M059J (cell line): Measurements from ENCODE around the gene MED26. TPM values are rescaled to one million over a fixed set of nuclear protein-coding genes. Genes with fewer than 3 reads are reported as not detected.
A peak's percentile ranks its signal among the peaks of the same experiment; 100 is the strongest.

Experiments
- DNase-seq: peaks from one replicate; pipeline ENCODE4 v3.0.0-alpha.2; 2012; ENCODE audit warnings: low read depth
- total RNA-seq: library from RNA; depleted of rRNA; stranded (reverse); fragments of >200 nt; shearing (Covaris generic); gene quantifications from 2 replicates; pipeline ENCODE4 v1.2.3, GENCODE V29; 2014

Gene MED26
- total RNA-seq, 1 experiment from 2014 or later, result 9.2 TPM

DNA sequence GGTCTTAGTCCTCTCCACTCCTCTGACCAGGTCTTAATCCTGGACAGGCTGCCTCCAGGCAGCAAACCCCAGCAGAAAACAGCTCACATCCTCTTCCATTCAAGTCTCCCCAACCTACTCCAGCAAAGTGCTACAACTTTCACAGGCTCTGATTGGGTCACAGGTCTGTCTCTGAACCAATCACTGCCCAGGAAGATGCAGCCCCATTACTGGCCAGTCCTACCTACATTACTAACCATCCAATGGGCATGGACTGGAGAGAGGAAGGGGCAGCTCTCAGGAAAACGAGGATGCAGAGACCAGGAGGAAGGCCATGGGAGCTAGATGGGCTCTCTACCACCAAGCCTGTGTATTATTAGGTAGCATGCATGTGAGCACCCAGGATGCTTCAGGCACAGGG is 12.2 kb downstream of the MED26 start:
- DNase-seq, result no peak

DNA sequence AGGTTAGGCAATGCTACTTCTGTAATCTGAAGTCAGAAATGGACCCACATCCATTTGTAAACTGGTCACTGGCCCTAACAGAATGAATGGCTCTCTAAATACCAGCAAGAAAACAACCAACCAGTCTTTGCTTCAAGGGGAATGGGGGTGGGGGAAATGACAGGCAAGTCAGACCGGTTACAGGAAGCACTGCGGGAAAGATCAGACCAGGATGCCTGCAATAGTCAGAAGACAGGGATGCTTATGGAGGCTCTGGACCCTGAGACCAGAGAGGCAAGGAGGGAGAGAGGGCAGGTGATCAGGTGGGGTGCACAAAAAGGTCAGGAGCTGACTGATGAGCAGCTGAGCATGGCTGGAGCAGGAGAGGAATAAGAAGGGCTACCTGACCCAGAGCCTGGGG is 13.1 kb downstream of the MED26 start:
- no peak for DNase-seq

DNA sequence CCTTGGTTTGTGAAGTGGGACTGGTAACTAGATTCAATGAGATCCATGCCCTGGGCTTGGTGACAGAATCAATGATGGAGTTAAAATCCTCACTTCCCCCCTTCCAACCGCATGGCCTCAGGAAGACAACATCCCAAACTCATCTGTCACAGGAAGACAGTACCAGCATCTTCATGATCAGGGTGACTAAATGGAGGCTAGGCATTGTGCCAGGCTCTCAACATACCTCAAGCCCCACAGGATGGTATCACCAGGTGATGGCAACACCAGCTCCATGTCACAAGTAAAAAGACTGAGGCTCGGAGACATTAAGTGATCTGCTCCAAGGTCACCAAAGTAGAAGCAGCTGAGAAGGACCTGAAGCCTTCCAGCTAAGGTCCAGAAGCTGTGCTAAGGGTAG is 14.2 kb downstream of the MED26 start:
- DNase-seq, result no peak

DNA sequence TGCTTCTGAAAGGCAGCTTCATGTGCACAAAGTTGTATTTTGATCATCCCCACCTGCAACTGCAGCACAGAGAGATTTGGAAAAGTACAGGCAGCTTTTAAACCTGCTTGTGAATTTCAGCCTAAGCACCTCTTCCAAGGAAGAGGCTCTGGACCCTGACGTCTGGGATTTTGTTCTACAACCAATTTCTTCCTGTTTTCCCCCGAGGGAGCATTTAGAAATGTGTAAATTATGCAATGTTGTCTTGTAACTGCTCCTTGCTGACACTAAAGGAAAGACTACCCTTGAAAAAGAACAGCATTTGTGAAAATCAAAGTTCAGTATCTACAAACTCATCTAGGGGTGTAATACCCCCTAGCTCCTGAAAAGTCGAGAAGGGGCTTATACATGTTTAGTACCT is 15.4 kb downstream of the MED26 start:
- no peak for DNase-seq

DNA sequence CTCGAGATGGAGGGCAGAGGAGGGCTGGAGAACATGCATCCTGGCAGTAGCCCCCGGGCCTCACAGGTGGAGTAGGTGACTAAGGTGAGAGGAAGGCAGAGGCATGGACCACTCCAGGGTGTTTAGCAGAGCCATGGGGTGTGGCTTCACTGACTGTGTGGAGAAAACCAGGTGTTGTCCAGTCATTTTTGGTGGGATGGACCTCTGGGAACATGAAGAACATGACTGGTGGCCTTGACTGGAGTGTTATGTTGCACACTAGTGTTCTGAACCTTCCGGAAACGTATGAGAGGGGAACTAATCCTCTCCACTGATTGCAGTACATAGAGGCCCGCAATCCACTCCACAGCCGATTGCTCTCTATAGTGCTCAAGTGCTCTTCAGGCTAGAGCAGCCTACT is 16.9 kb downstream of the MED26 start:
- no peak for DNase-seq

DNA sequence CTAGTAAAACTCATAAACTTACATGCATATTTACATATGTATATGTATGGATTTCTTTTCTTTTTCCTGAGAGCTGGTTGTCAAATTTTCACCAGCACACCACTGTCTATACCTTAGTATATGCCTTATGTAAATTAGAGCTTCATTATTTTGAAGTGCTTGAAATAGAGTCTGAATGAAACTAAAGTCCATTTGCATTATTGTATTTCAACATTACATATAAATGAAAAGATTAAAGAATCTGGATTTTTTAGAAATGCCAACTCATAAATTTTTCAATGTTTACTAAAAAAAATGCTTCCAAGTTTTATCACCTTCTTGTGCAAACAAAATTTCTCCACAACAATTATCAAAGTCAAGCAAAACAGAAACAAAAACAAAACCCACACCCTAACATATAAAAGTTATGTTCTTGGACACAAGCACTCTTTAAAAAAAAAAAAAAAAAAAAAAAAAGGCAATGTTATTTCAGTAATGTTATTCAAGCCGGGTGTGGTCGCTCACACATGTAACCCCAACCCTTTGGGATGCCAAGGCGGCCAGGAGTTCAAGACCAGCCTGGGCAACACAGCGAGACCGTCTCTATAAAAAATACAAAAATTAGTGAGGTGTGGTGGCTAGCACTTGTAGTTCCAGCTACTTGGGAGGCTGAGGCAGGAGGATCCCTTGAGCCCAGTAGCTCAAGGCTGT is 18.3 kb downstream of the MED26 start:
- no peak for DNase-seq

DNA sequence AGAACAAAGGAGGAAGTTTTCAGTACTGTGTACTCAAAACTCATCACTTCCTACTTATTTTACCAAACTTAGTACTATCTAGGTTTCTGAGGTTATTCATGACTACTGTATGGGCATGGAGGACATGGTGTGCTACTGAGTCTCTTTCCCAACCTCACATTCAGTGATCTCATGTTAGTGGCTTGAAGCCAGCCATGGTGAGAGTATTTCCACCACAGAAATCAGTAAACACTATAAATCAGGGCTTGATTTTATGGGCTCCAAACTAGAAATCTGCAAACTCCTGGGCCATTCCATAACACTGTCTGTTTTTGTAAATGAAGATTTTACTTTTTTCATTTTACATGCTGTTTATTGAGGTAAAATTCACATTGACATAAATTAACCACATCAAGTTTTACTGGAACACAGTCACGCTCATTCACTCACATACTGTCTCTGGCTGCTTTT is 19.7 kb downstream of the MED26 start:
- peak; percentile 87 for DNase-seq

DNA sequence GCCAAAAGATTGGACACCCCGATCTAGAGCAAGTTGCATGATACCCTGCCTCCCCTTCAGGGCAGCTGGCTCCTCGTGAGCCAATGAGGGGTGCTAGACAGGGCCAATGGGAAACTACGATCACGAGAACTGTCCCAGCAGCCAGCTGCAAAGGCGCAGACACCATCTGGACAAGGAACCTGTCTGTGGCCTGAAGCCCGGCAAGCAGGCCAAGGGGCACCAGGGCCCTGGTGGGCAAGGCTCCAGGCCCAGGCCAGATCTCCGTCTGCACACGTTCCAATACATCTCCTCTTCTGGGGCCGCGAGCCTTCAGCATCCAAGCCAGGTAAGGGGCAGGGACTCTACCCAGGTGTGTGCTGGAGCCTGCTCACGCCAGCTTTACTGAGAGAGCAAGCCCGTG is 20.2 kb downstream of the MED26 start:
- DNase-seq, result no peak

DNA sequence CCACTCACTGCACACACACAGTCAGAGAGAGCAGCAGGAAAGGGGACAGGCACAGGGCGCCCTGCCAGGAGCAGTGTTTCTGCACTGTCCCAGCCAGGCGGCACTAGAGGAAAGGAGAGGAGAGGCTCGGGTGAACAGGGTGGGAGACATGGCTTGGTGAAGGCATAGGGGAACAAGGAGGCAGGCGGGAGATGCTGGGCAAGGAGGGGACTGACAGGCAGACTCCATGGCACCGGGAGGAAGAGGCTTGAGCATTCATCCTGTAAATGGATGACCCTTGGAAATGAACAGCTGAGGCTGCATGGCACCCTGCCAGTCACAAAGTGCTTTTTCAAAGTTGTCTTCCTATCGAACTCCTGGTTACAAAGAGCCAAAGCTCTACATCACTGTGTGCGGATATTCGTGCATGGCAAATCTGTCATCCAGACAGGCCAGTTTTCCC is 22.4 kb downstream of the MED26 start:
- no peak for DNase-seq

DNA sequence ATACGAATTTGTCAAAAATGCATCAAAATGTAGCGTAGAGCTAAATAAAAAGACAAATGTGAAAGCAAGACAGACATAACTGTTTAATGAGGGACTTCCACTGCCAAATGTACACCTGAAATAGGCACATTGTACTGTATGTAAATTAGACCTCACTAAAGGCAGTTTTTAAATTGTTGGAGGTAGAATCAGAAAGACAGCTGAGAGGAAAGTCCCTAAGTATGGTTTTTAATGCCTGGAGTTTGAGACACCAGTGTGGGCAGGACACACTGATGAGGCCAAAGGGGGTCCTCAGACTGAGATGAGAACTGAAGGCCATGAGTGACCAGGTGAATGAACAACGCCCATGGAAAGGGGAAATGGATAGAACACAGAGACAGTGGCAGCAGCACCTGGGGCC is 22.9 kb downstream of the MED26 start:
- no peak for DNase-seq

DNA sequence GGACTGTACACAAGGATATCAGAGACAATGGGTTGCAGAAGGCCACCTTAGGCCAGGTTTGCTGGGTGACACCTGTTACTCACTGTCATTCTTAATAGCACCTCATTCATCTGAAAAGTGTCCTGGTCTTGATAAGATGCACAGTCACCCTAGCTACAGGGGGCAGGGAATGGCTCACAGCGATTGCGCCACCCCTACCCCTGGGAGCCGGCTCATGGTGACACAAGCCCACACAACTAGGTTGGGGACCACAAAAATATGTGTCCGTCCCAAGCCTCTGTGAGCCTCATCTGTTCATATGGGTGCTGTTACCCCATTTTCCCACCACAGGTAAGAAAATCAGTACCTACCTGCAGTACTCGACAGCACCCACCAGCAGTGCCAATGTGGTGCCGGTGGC is 23.4 kb downstream of the MED26 start:
- DNase-seq, result no peak

DNA sequence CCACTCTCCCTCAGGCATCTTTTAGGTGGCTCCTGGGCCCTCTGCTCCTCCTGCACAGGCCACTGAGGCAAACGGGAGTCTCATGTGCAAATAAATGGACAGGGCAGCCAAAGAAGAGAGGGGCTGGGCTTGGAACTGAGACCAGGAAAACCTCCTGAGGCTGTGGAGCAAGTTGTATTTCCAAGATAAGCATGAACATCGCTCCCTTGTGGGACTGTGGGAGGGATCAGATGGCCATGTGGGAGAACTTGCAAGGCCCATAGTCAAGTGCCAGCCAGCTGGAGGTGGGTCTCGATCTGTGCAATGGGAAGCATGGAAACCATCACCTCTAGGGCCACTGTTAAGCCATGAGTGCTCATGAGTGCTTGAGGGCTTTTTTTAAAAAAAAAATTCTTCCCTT is 24.9 kb downstream of the MED26 start:
- no peak for DNase-seq

DNA sequence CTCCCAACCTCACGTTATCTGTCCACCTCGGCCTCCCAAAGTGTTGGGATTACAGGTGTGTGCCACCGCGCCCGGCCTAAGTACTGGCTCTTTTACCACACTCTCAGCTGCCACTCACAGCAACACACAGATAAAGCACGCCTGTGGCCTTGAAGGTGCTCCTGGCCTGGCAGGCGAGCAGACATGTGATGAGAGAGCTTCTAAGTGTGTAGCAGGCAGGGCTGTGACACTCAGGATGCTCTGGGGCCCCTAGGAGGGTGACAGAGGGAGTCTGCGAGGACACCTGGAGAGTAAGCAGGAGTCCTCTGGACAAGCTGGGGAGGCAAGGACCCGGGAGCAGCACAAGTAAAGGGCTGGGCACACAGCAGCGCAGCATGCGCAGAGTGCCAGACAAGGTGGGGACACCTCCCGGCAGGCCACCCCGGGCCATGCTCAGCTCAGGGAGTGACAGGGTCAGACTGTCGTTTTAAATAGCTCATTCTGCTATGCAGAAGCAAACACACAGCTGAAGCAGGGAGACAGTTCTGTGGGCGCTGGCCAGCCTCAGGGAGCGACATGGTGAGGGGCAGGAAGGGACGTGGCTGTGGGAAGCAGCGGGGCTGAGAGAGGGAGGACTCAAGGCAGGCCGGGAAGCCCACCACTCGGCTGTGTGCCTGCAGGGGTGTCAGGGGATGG is 26.5 kb downstream of the MED26 start:
- DNase-seq, result no peak

DNA sequence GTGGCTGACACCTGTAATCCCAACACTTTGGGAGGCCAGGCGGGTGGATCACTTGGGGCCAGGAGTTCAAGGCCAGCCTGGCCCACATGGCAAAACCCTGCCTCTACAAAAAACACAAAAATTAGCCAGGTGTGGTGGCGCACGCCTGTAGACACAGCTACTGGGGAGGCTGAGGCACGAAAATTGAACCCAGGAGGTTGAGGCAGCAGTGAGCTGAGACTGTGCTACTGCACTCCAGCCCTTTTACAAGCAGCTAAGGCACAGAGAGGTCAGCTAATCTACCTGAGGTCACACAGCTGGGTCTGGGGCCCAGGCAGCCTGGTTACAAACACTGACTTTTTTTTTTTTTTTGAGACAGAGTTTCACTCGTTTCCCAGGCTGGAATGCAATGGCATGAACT is 27.2 kb downstream of the MED26 start:
- DNase-seq, result no peak

DNA sequence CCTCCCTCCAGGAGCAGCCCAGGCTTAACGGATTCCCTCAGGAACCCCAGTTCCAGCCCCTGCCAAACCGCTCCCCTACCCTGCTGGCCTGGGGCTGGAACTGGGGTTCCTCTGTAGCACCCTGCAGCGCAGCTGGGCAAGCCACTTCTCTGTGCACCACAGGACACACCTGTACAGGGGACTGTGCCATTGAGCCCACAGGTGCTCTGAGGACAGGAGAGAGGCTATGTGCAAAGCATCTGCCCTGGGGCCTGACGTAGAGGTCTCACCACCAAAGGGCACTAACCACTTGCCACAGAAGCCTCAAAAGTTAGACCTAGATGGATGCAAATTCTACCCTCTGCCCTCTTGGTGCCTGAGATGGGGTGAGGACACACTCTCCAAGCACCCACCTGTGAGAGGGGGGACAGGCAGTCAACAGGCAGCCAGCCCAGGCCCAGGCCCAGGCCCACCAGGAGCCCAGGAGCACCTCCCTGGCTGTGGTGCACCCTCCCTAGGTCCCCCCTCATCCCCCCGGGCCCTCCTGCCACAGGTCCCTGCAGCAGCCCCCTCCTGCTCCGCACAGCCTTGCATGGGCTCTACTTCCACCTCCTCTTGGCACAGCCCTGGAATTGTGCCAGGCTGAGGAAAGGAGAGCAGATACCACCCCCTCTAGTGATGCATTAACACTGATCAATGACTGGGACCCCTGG is 28.2 kb downstream of the MED26 start:
- no peak for DNase-seq

DNA sequence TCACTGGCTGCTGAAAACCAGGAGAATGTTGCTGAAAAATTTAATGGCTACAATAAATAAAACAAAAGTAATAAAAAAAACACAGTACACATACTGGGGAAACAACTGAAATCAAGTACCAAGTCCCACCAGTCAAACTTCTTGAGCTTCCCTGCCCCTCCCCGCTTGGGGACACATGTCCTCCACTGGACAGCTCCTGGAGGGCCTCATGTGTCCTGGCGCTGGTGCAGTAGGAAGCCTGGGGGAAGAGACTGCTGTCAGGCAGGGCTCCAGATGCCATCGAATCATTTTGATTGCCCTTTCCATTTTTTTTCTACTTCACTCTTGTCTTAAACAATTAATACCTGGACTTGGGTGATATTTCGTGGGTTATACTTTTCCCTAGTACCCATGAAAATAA is 29.2 kb downstream of the MED26 start:
- no peak for DNase-seq

DNA sequence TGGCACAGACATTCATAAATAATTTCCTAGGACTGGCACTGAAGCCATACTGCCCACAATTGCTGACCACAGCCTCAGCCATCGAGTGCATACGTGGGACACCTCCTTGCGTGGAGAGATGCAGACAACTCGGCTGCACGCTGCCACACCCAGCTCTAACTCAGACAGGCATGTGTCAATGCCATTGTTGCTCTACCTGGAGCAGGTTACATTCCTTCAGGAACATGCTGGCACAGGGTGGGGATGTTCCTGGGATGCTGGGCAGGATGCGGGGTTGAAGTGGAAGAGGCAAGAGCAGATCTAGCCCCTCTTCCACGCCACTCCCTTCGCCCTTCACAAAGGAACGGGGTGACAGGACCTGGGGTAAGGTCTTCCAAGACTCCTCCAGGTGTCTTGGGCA is 31.6 kb downstream of the MED26 start:
- DNase-seq, result no peak

DNA sequence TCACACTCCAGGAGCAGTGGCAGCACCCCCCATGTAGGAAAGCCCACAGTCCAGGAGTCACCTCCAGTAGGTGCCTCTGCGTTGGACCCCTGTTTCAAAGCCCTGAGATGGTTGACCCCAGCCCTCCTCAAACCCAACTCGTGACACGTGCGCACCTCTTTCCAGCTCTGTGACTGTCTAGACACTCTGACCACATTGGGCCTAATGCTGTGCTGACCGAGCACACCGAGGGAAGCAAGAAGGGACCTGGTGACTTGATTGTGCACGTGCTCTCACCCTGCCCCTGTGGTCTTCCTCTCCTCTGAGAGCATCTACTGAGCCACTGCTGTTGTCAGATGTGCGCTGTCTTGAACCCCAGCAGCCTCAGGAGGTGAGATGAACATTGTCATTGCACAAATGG is 32.9 kb downstream of the MED26 start:
- no peak for DNase-seq

DNA sequence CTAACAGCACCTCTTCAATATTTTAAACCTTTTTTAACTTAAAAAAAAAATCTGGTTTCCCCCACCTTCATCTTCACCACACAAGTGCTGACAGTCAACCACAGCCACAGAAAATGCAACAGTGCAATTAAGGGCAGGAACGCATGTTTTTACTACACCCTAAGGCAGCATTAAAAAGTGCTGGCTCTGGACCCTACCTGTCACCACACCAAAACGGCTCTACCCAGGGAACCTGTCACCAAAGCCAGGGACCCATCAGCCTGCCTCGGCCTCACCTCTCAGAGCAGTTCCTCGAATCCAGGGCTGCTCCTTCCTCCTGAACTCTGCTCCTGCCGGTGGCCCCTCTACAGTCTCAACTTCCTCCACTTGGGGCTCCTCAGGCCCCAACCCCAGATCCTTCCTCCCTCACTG is 33.3 kb downstream of the MED26 start:
- DNase-seq, result no peak

DNA sequence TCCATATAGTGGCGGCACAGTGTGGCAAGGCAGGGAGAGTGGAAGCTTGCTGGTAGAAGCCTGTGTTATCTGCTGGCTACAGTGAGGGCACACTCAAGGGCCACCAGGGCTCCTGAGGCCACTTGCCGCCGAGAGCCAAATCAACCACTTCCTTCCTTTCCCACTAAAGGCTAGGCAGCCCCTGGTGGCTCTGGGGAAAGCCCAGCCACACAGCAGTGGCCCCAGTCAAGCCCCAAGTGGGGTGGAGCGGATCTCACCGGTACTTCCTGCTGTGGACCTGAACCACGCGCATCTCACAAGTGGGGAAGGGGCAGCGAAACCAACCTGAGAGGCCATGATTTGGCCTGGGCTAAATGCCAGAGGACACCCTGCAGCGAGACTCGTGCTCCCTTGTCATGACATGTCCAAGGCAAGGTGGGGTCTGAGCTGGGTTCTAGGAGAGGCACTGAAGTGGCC is 33.8 kb downstream of the MED26 start:
- no peak for DNase-seq

DNA sequence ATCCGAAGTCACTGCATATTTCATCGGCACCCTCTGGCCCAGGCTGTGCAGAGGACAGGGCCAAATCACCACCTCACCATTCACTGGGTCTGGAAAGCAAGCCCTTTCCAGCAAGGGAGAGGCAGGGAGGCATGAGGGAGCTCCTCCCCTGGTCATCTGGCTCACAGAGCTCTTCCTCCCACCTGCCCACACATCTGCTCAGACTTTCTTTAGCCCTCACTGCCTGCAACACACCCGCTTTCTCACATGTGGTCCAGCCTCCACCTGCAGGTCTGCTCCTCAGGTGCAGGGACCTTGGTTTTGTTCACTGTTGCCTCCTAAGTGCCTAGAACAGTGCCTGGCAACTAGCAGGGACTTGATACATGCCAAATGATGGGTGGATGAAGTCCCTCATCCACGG is 34.8 kb downstream of the MED26 start:
- DNase-seq, result no peak

DNA sequence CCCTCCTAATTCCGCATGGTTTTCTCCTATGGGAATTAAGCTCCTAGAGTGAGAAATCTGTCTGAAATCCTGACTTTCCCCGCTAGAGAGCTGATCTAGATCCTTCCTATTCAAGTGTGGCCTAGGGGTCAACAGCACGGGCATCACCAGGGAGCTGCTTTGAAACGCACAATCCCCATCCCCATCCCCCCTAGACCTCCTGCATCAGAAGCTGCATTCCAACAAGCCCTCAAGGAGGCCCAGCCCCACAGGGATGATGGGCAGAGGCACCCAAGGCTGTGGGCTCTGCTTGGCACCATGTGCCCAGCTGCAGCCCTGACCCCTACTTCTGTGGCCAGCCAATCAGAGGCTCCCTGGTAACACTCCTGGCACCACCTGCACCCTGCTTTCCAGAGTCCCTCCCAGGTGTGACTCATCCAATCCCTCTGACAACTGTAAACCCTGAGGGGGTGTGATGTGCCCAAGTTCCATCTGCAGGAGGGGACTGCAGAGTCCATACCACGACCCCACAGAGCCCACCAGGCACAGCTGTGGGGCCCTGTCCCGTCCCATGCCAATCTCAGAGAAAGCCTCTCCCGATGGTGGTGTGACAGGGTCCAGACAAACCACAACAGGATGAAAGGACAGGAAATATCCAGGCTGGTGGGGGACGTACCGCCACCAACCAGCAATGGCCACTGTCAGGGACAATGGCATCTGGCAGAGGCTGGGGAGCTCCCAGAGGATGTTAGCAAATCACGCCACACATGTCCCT is 36.0 kb downstream of the MED26 start:
- peak; percentile 68 for DNase-seq
